K562 (cell line): Measurements from ENCODE around the gene ADI1. TPM values are rescaled to one million over a fixed set of nuclear protein-coding genes. Genes with fewer than 3 reads are reported as not detected.

Experiments used
- BRCA1 ChIP-seq, 2 experiments: fragments of 450-650 bp in 1 of 2; sonication (generic) in 1 of 2; formaldehyde crosslinking in 1 of 2; IDR thresholded peaks; 2 replicates each; pipeline versions ENCODE4 v1.5.0 to v1.6.1; 2017 to 2020; ENCODE audit warnings: mild to moderate bottlenecking in 1 of 2, missing genetic modification reagents in 1 of 2
- DPF2 ChIP-seq: fragments of 450-650 bp; IDR thresholded peaks from 2 replicates; pipeline ENCODE4 v1.6.1; 2016
- FOXJ2 ChIP-seq: fragments of 200-800 bp; sonication (Bioruptor generic); IDR thresholded peaks from 2 replicates; pipeline ENCODE4 v1.6.1; 2016; ENCODE audit warnings: missing genetic modification characterization, missing compliant biosample characterization
- MAFK ChIP-seq: IDR thresholded peaks from 2 replicates; pipeline ENCODE4 v1.6.1; 2011; ENCODE audit warnings: low read length, improper control_type of control experiment
- NFE2 ChIP-seq: IDR thresholded peaks from 2 replicates; pipeline ENCODE4 v1.6.1; 2014; ENCODE audit warnings: antibody characterized with exemption, low read depth
- RCOR1 ChIP-seq, 2 experiments: IDR thresholded peaks; 2 replicates each; pipeline ENCODE4 v1.6.1; 2012; ENCODE audit warnings: low read depth in 2 of 2, low read length in 2 of 2, borderline replicate concordance in 1 of 2, improper control_type of control experiment in 1 of 2
- polyA plus RNA-seq, 8 experiments: library from polyadenylated mRNA; depleted of rRNA in 4 of 8; stranded (reverse) in 5 of 8; unstranded in 3 of 8; fragments of >200 nt; fragmentation: Nextera tagmentation in 2 of 8; fragmentation: Illumina TruSeq in 1 of 8; extraction: Ambion mirVana in 2 of 8; extraction: Trizol in 1 of 8; gene quantifications; 2 replicates each; pipeline versions ENCODE4 v1.2.1 to v1.2.3, GENCODE V29; 2011 to 2014; ENCODE audit warnings: inconsistent platforms in 1 of 8, missing spikeins in 1 of 8
- total RNA-seq, 7 experiments: library from RNA; depleted of rRNA in 6 of 7; stranded (reverse); fragments of >200 nt in 6 of 7; fragmentation: Illumina TruSeq in 2 of 7; extraction: Trizol in 2 of 7; gene quantifications; 2 replicates each; pipeline versions ENCODE4 v1.2.1 to v1.2.3, GENCODE V29; 2011 to 2021; ENCODE audit warnings: low replicate concordance in 1 of 7
- TF ChIP-seq, protein P1 (sequence below): fragments of 250-450 bp; sonication (Bioruptor Pico); IDR thresholded peaks from 2 replicates; pipeline ENCODE4 v1.5.0; 2021; ENCODE audit warnings: mild to moderate bottlenecking, moderate library complexity
- TF ChIP-seq, protein P2 (sequence below): fragments of 450-650 bp; IDR thresholded peaks from 2 replicates; pipeline ENCODE4 v1.6.1; 2016; ENCODE audit warnings: low read depth
- TF ChIP-seq, protein P3 (sequence below), 2 experiments: IDR thresholded peaks in 1 of 2; conservative IDR thresholded peaks in 1 of 2; 2 replicates each; pipeline ENCODE4 v1.6.1; 2016; ENCODE audit warnings: low read depth in 2 of 2, mild to moderate bottlenecking in 1 of 2, missing compliant biosample characterization in 1 of 2, missing genetic modification characterization in 1 of 2, moderate library complexity in 1 of 2
- TF ChIP-seq, protein P4 (sequence below): fragments of 450-650 bp; IDR thresholded peaks from 2 replicates; pipeline ENCODE4 v1.6.1; 2017; ENCODE audit warnings: mild to moderate bottlenecking, moderate library complexity

ADI1 gene
- total and polyA plus RNA-seq, 9 of the 15 experiments (the other 6 are each of a cell fraction or from before 2014, with no cell fraction given), result 6.1 to 51.0 (median 27.1) TPM

DNA sequence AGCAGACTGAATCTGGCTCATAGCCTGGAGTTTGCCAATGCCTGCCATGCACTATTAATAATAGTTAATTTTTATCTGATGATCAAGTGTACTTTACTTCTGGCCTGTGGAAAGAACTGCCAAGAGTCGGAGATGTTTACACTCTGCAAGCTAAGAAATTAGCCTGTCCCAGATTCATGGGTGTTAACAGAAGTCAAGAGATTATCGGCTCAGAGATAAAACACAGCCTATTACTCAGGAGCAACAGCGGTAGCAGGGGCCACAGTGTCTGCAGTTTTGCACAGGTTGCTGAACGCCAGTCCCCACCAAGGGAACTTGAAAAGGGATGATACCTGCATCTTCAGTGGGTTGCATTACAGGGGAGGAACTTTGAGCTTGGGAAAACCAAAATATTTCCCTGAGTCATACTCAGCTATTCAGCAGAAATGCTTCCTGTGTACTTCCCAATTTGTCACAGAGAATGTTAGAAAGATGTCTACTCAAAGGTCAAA lies 4.3 kb upstream of the ADI1 start (continued):
- TF ChIP-seq, protein P1, sequence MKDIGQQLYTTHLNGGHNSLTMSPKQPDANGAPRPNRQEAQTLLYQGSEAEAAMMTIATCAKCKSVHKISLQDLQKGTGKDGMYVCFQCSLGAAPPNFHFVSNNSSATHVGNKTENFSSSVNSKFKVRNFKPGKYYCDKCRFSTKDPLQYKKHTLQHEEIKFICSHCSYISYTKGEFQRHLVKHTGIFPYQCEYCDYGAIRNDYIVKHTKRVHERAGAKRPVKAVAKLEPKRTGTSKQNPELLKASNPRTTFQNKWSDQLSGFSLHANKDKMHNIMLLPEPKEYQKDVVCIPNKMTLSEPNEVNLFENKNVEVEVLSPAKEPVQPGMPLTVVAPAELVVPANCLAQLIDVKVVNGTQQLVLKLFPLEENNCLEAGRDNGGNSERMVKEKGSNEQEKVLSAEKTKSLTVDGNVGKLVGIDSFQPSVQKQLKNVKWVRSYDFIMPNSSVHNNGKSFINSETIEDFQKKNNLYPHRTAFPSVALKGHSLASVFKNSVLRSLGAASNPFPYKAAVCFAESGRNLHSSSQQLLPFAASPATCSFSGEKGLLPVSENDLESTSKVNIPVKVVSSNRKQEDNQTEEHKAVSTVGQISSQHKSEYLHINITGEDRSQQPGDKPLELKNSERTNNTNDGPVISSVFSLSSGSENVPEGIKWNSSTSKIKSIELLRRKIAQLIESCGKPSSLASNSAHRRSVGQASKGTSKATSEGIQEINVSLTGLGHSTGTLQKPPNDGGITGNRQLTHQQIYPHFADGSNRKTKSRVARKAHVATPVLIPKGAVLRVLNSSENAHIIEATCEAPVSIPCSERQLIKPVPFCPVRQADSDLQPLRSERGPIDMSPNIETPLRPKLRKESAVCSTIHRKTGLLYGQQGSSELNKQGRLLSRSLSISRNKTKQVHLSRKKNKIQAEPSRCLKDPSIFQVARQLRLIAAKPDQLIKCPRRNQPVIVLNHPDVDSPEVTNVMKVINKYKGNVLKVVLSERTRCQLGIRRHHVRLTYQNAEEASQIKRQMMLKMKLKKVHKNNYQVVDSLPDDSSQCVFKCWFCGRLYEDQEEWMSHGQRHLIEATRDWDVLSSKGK (CRISPR knock-in tag), result no peak
- TF ChIP-seq, protein P2, sequence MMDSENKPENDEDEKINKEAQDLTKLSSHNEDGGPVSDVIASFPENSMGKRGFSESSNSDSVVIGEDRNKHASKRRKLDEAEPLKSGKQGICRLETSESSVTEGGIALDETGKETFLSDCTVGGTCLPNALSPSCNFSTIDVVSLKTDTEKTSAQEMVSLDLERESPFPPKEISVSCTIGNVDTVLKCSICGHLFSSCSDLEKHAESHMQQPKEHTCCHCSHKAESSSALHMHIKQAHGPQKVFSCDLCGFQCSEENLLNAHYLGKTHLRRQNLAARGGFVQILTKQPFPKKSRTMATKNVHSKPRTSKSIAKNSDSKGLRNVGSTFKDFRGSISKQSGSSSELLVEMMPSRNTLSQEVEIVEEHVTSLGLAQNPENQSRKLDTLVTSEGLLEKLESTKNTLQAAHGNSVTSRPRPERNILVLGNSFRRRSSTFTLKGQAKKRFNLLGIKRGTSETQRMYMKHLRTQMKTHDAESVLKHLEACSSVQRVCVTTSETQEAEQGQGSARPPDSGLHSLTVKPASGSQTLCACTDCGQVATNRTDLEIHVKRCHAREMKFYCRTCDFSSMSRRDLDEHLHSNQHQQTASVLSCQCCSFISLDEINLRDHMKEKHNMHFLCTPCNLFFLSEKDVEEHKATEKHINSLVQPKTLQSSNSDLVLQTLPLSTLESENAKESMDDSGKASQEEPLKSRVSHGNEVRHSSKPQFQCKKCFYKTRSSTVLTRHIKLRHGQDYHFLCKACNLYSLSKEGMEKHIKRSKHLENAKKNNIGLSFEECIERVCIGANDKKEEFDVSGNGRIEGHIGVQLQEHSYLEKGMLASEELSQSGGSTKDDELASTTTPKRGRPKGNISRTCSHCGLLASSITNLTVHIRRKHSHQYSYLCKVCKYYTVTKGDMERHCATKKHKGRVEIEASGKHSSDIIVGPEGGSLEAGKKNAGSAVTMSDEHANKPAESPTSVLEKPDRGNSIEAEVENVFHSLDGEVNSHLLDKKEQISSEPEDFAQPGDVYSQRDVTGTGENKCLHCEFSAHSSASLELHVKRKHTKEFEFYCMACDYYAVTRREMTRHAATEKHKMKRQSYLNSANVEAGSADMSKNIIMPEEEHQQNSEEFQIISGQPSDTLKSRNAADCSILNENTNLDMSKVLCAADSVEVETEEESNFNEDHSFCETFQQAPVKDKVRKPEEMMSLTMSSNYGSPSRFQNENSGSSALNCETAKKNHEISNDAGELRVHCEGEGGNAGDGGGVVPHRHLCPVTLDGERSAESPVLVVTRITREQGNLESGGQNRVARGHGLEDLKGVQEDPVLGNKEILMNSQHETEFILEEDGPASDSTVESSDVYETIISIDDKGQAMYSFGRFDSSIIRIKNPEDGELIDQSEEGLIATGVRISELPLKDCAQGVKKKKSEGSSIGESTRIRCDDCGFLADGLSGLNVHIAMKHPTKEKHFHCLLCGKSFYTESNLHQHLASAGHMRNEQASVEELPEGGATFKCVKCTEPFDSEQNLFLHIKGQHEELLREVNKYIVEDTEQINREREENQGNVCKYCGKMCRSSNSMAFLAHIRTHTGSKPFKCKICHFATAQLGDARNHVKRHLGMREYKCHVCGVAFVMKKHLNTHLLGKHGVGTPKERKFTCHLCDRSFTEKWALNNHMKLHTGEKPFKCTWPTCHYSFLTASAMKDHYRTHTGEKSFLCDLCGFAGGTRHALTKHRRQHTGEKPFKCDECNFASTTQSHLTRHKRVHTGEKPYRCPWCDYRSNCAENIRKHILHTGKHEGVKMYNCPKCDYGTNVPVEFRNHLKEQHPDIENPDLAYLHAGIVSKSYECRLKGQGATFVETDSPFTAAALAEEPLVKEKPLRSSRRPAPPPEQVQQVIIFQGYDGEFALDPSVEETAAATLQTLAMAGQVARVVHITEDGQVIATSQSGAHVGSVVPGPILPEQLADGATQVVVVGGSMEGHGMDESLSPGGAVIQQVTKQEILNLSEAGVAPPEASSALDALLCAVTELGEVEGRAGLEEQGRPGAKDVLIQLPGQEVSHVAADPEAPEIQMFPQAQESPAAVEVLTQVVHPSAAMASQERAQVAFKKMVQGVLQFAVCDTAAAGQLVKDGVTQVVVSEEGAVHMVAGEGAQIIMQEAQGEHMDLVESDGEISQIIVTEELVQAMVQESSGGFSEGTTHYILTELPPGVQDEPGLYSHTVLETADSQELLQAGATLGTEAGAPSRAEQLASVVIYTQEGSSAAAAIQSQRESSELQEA, result no peak
- TF ChIP-seq MAFK, result peak; percentile 70
- peak; percentile 79 for TF ChIP-seq NFE2
- TF ChIP-seq, protein P3, sequence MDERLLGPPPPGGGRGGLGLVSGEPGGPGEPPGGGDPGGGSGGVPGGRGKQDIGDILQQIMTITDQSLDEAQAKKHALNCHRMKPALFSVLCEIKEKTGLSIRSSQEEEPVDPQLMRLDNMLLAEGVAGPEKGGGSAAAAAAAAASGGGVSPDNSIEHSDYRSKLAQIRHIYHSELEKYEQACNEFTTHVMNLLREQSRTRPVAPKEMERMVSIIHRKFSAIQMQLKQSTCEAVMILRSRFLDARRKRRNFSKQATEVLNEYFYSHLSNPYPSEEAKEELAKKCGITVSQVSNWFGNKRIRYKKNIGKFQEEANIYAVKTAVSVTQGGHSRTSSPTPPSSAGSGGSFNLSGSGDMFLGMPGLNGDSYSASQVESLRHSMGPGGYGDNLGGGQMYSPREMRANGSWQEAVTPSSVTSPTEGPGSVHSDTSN (CRISPR knock-in tag; IDR thresholded peaks at IDR 0.05; ENCODE audit: low read depth), result no peak
- TF ChIP-seq, protein P3 (tag; conservative IDR thresholded peaks at IDR 0.05; ENCODE audit: low read depth), result 0 out of 2 replicates have a peak, but pooled peaks have one; percentile 9
- TF ChIP-seq, protein P4, sequence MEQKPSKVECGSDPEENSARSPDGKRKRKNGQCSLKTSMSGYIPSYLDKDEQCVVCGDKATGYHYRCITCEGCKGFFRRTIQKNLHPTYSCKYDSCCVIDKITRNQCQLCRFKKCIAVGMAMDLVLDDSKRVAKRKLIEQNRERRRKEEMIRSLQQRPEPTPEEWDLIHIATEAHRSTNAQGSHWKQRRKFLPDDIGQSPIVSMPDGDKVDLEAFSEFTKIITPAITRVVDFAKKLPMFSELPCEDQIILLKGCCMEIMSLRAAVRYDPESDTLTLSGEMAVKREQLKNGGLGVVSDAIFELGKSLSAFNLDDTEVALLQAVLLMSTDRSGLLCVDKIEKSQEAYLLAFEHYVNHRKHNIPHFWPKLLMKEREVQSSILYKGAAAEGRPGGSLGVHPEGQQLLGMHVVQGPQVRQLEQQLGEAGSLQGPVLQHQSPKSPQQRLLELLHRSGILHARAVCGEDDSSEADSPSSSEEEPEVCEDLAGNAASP, result no peak
- TF ChIP-seq DPF2, result peak; percentile 51
- TF ChIP-seq FOXJ2 (tag), result peak; percentile 66; the same call in 1 of the 2 replicates
- no peak for TF ChIP-seq BRCA1 (IDR thresholded peaks at IDR 0.05)
- TF ChIP-seq BRCA1 (CRISPR knock-in tag; IDR thresholded peaks at IDR 0.05), result no peak
- TF ChIP-seq RCOR1 (IDR thresholded peaks at IDR 0.05; ENCODE audit: borderline replicate concordance in 1 of 2, low read depth in 2 of 2, low read length in 2 of 2), result 0 out of 4 replicates have a peak, but pooled peaks of 1 of the 2 experiments have one; percentile 52
